GM20431 (cell line): ENCODE results near the gene WDR1.
"Not testable (repeated sequence)": the region's sequence is repeated elsewhere in the genome, so short reads cannot be mapped to it uniquely, and the experiment has no call there.

ENCODE experiments used
- in situ Hi-C: fragments of 300-500 bp; cut with MseI, MboI; formaldehyde crosslinking; loops from one replicate; pipeline ENCODE4 v1.15.0; 2020; ENCODE audit warnings: low sequenced_read_pairs; ENCODE audit not compliant: unreplicated experiment

The WDR1 gene

GRCh38 chr4:10139518-10139917, 22.9 kb upstream of the WDR1 start:
- in situ Hi-C loops: no loop called here

- in situ Hi-C loops: no loop called here
Measured at GRCh38 chr4:10135260-10135659, 18.7 kb upstream of the WDR1 start.

- in situ Hi-C loops: no loop called here
Measured at GRCh38 chr4:10134141-10134540, 17.5 kb upstream of the WDR1 start.

GRCh38 chr4:10131202-10131601, 14.6 kb upstream of the WDR1 start:
- in situ Hi-C loops: no loop called here

GRCh38 chr4:10130178-10130888, 13.7 kb upstream of the WDR1 start:
- in situ Hi-C loops: no loop called here

- in situ Hi-C loops: no loop called here
Measured at GRCh38 chr4:10129196-10130177, 12.9 kb upstream of the WDR1 start.

- in situ Hi-C loops: no loop called here
Measured at GRCh38 chr4:10128761-10129160, 12.2 kb upstream of the WDR1 start.

- in situ Hi-C loops: not testable (repeated sequence)
Measured at GRCh38 chr4:10127531-10127930, 10.9 kb upstream of the WDR1 start.

GRCh38 chr4:10124167-10124930, 7.8 kb upstream of the WDR1 start:
- in situ Hi-C loops: no loop called here

GRCh38 chr4:10123227-10124101, 6.9 kb upstream of the WDR1 start:
- in situ Hi-C loops: no loop called here

- in situ Hi-C loops: no loop called here
Measured at GRCh38 chr4:10122236-10122932, 5.8 kb upstream of the WDR1 start.

GRCh38 chr4:10121568-10122208, 5.1 kb upstream of the WDR1 start:
- in situ Hi-C loops: no loop called here

- in situ Hi-C loops: no loop called here
Measured at GRCh38 chr4:10120943-10121567, 4.5 kb upstream of the WDR1 start.

GRCh38 chr4:10119773-10120172, 3.2 kb upstream of the WDR1 start:
- in situ Hi-C loops: no loop called here

- in situ Hi-C loops: no loop called here
Measured at GRCh38 chr4:10119278-10119677, 2.7 kb upstream of the WDR1 start.

GRCh38 chr4:10118048-10119004, 1.7 kb upstream of the WDR1 start:
- in situ Hi-C loops: no loop called here
